CD4-positive, alpha-beta T cell treated with Interleukin-1 beta for 1 hour (primary cell): ENCODE measurements around the gene ZCCHC8.
A peak's percentile ranks its signal among the peaks of the same experiment; 100 is the strongest.

Source experiments
- DNase-seq, 2 donors: peaks; one replicate each; pipeline ENCODE4 v3.0.0-alpha.2; 2020 to 2022

Gene ZCCHC8

DNA sequence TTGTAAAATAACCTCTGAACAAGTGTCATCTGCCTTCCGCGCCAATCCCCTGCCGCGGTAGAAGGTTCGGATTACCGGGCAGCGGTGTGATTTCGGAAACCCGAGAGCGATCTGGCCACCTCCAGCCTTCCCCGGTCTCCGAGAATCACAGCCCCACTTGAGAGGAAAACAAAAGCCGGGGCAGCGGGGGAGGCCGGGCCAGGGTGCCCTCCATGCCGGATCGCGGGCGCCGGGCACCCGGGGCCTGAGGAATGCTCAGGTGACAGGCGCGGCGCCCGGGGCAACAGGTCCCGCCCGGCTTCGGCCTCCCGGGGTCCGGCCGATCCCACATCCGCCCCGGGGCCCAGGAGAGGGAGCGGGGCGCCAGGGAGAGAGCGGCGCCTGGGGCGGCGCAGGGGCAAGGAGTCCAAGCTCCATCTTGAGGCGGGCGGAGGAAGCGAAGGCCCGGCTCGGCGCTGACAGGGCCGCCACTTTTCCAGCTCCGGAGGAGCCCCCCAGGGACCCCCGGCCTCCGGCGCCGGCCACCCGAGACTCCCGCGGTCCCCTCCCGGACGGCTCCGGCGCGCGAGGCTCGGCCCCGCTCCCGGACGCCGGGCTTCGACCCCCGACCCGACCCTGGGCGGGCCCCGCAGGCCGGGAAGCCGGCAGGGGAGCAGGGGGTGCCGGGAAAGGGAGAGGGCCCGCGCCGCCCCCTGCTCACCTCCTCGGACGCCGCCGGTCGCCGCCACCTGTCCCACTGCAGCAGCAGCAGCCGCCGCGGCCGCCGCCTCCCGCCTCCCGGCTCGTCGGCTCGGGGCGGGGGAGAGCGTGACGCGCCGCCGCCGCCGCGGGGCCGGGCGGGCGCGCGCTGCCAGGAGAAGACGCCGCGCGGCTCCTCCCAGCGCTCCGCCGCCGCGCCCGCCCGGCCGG, 78.7 kb downstream of the ZCCHC8 start, which contains the start of gene CLIP1:
Gene CLIP1, minus strand, starts transcription at position 849 of the 909 bp plus-strand sequence. CDS start 42,217 bp downstream, outside the sequence.
- peak; percentile 63 to 65 for DNase-seq
